ENCODE results near the gene SH3PXD2A.

- TF ChIP-seq EZH2 (IDR thresholded peaks at IDR 0.05; ENCODE audit: low read depth, unreplicated experiment) (no peak), POLR2AphosphoS5 (IDR thresholded peaks at IDR 0.05; ENCODE audit: low read depth) (no peak), EZH2phosphoT487 (IDR thresholded peaks at IDR 0.05; ENCODE audit: unreplicated experiment) (no peak), CTCF (conservative IDR thresholded peaks at IDR 0.05; ENCODE audit: low read depth in 2 of 2) (no peak), CREB1 (CRISPR knock-in tag; IDR thresholded peaks at IDR 0.05; ENCODE audit: low read depth) (no peak), REST (IDR thresholded peaks at IDR 0.05; ENCODE audit: unreplicated experiment) (no peak), ZNF331 (CRISPR knock-in tag; IDR thresholded peaks at IDR 0.05; ENCODE audit: low read depth) (no peak), NANOG (IDR thresholded peaks at IDR 0.05; ENCODE audit: borderline replicate concordance) (no peak), JUNB (IDR thresholded peaks at IDR 0.05; ENCODE audit: unreplicated experiment) (no peak)
Observed at GRCh38 chr10:103748020-103748419, 107.4 kb downstream of the SH3PXD2A start.
